GM10266 (cell line): Measurements from ENCODE around the gene UGT1A3.

ENCODE experiments used
- DNase-seq: peaks from one replicate; pipeline ENCODE4 v3.0.0; 2012; ENCODE audit errors: extremely low spot score
- TF ChIP-seq, protein P1 (sequence below): IDR thresholded peaks from 2 replicates; pipeline ENCODE4 v1.5.1; 2012; ENCODE audit warnings: mild to moderate bottlenecking, low read depth; ENCODE audit not compliant: control insufficient read depth, insufficient read depth; ENCODE audit errors: missing control alignments

UGT1A3 gene

DNA sequence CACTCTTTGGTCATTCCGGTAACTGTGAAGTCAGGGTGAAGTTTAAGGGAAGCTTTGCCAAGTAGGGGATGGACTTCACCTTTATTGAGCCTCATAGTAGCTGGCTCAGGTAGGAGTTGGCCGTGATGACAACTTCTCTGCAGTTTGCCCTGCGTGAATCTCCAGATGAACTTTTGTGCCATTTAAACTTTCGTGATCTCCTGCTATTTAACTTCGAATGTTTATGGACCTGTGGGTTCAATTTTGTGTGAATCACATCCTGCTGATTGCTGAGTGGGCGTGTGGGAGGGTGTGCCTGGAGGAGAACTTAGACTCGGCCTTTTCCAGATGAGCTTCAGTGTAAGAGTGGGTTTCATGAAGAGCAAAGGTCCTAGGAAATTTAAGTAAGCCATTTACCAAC, 35.4 kb downstream of the UGT1A3 start:
- TF ChIP-seq, protein P1, sequence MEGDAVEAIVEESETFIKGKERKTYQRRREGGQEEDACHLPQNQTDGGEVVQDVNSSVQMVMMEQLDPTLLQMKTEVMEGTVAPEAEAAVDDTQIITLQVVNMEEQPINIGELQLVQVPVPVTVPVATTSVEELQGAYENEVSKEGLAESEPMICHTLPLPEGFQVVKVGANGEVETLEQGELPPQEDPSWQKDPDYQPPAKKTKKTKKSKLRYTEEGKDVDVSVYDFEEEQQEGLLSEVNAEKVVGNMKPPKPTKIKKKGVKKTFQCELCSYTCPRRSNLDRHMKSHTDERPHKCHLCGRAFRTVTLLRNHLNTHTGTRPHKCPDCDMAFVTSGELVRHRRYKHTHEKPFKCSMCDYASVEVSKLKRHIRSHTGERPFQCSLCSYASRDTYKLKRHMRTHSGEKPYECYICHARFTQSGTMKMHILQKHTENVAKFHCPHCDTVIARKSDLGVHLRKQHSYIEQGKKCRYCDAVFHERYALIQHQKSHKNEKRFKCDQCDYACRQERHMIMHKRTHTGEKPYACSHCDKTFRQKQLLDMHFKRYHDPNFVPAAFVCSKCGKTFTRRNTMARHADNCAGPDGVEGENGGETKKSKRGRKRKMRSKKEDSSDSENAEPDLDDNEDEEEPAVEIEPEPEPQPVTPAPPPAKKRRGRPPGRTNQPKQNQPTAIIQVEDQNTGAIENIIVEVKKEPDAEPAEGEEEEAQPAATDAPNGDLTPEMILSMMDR = no peak
- no peak for DNase-seq

DNA sequence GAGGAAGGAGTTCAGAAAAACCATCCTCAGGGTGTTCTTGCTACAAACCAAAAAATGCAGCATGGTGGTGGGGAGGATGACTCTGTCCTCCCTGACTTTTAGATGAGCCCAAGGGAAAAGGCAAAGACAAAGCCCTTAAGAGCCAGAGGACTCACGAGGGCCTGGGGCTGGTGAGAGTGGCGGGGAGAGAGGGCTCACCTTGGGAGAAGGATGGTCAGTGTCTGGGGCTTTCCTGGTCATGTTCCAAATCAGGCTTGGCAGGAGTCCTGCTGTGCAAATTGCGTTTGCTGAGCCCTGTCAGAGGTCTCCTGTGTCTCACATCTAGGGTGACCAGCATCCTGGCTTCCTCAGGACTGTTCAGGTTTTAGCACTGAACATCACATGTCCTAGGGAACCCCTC, 35.9 kb downstream of the UGT1A3 start:
- no peak for DNase-seq

DNA sequence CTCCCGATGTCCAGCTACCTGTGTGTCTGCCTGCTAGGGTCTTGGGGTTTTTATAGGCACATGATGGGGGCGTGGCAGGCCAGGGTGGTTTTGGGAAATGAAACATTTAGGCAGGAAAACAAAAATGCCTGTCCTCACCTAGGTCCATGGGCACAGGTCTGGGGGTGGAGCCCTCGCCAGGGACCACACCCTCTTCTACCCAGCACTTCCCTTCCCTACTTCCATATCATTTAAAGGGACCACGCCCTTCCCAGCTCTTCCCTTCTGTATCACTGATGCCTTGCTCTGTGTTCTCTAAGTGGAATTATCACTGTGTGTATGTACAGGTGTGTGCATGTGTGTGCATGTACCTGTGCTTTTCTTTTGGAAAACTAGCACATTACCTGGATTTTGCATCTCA, 37.6 kb downstream of the UGT1A3 start:
- no peak for DNase-seq
- TF ChIP-seq, protein P1 = no peak

More for the DNA sequence above, 35.9 kb downstream of the UGT1A3 start:
- TF ChIP-seq, protein P1 = no peak

DNA sequence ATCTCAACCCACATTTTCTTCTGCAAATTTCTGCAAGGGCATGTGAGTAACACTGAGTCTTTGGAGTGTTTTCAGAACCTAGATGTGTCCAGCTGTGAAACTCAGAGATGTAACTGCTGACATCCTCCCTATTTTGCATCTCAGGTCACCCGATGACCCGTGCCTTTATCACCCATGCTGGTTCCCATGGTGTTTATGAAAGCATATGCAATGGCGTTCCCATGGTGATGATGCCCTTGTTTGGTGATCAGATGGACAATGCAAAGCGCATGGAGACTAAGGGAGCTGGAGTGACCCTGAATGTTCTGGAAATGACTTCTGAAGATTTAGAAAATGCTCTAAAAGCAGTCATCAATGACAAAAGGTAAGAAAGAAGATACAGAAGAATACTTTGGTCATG, 39.2 kb downstream of the UGT1A3 start:
- TF ChIP-seq, protein P1 = no peak
- no peak for DNase-seq

DNA sequence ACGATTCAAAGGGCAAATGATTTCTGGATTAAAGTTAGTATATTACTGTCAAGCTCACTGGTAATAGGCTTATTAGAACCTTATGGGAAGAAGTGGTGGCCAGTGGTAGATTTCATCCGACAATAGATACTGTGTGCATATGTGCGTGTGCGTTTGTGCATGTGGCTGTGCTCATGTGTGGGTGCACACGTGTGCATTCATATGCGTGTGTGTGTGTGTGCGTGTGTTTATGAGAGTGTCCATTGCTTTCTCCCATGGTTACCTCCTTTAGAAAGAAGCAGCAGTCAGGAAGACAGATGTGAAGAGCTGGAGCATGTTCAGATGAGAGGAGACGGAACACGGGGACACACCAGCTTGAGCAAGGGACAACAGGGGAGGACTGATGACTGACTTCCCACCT, 40.4 kb downstream of the UGT1A3 start:
- TF ChIP-seq, protein P1 = no peak
- DNase-seq = no peak

DNA sequence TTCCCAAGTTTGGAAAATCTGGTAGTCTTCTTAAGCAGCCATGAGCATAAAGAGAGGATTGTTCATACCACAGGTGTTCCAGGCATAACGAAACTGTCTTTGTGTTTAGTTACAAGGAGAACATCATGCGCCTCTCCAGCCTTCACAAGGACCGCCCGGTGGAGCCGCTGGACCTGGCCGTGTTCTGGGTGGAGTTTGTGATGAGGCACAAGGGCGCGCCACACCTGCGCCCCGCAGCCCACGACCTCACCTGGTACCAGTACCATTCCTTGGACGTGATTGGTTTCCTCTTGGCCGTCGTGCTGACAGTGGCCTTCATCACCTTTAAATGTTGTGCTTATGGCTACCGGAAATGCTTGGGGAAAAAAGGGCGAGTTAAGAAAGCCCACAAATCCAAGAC, 43.3 kb downstream of the UGT1A3 start:
- no peak for DNase-seq
- TF ChIP-seq, protein P1 = no peak

DNA sequence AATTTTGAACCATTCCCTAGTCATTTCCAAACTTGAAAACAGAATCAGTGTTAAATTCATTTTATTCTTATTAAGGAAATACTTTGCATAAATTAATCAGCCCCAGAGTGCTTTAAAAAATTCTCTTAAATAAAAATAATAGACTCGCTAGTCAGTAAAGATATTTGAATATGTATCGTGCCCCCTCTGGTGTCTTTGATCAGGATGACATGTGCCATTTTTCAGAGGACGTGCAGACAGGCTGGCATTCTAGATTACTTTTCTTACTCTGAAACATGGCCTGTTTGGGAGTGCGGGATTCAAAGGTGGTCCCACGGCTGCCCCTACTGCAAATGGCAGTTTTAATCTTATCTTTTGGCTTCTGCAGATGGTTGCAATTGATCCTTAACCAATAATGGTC, 43.7 kb downstream of the UGT1A3 start:
- TF ChIP-seq, protein P1 = no peak
- no peak for DNase-seq
